NCI-H1092 (cell line): Measurements from ENCODE around the gene SF3B5.
"Not testable (repeated sequence)": the region's sequence is repeated elsewhere in the genome, so short reads cannot be mapped to it uniquely, and the experiment has no call there.

ENCODE experiments used
- DNase-seq: peaks from one replicate; lab custom pipeline; 2025; lab: John Stamatoyannopoulos, UW

Gene SF3B5

GRCh38 chr6:144063744-144064401, 31.5 kb downstream of the SF3B5 start:
- no peak for DNase-seq

- DNase-seq = no peak
Measured at GRCh38 chr6:144063246-144063743, 32.1 kb downstream of the SF3B5 start.

- no peak for DNase-seq
Measured at GRCh38 chr6:144062786-144063185, 32.6 kb downstream of the SF3B5 start.

- DNase-seq = no peak
Measured at GRCh38 chr6:144059139-144059538, 36.2 kb downstream of the SF3B5 start.

DNA sequence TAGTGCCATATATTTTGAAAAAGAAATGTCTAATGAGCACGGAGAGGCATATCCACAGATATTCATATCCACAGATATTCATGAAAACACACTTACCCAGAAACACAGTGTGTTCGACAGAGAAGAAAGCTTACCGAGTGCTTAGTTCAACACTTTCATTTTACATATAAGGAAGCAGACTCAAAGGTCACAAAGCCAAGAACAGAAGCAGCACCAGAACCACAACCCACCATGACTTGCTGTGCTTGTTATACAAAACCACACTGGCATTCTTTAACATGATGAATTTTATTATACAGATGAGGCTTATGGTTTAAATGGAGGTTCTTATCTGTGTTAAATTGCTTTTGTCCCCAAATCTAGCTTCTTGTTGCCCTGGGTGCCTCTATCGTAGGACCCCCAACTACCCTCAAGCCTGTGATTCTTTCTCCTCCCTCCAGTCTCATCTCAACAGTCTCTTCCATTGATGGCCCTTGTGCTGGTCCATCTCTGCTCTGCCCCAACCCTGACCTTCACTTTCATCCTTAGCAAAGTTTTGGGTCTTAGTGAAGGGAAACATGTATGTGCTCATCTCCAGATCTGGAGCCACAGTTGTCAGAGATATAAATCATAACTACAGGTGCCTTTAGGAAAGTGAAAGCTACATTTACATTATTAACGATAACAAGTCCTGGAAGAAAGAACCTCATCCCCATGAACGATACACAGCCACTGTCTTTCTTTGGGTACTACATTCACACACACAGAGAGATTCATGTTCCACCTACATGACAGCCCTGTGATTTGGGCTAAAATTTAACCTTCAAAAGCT, 40.0 kb downstream of the SF3B5 start:
- no peak for DNase-seq

DNA sequence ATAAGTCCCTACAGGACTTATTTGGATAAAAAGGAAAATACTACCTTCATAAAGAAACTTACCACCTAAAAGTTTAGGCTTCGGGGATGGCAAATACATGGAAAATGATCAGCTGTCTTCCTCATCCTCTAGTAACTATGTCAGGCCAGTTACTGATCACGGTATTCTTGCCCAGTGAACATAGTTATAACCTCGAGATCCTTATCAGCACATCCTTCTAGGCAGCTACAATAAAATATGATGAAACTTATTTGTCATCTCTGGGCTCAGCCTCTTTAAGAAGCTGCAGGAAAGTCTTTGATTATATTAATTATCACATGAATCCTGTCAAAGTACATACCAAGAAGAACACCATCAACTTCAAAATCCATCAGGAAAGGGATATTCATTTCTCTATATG, 41.8 kb downstream of the SF3B5 start:
- DNase-seq = no peak

- no peak for DNase-seq
Measured at GRCh38 chr6:144052488-144052887, 42.9 kb downstream of the SF3B5 start.

DNA sequence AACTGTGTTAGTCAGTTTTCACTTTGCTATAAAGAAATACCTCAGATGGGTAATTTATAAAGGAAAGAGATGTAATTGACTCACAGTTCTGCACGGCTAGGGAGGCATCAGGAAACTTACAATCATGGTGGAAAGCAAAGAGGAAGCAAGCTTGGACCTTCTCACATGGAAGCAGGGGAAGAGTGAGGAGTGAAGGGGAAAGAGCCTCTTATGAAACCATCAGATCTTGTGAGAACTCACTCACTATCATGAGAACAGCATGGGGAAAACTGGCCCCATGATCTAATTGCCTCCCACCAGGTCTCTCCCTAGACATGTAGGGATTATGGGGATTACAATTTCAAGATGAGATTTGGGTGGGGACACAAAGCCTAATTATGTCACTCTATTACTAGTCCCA, 46.0 kb downstream of the SF3B5 start:
- DNase-seq = no peak

DNA sequence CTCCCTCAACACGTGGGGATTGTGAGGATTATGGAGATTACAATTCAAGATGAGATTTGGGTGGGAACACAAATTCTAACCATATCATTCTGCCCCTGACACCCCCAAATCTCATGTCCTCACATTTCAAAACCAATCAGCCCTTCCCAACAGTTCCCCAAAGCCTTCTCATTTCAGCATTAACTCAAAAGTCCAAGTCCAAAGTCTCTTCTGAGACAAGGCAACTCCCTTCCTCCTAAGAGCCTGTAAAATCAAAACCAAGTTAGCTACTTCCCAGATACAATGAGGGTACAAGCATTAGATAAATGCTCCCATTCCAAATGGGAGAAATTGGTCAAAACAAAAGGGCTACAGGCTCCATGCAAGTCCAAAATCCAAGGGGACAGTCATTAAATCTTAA, 47.7 kb downstream of the SF3B5 start:
- DNase-seq = no peak

DNA sequence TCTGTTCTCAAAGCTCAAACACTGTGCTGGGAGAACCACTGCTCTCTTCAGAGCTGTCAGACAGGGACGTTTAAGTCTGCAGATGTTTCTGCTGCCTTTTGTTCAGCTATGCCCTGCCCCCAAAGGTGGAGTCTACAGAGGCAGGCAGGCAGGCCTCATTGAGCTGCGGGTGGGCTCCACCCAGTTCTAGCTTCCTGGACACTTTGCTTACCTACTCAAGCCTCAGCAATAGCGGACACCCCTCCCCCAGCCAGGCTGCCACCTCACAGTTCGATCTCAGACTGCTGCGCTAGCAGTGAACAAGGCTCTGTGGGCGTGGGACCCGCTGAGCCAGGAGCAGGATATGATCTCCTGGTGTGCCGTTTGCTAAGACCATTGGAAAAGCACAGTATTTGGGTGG, 48.7 kb downstream of the SF3B5 start:
- DNase-seq = not testable (repeated sequence)

- DNase-seq = not testable (repeated sequence)
Measured at GRCh38 chr6:144044989-144045388, 50.4 kb downstream of the SF3B5 start.
